Suprapubic skin (tissue), 4 donors: ENCODE data around the gene RALGPS2. TPM values are rescaled to one million over a fixed set of nuclear protein-coding genes. Genes with fewer than 3 reads are reported as not detected.

Experiments
- DNase-seq, 2 donors: peaks; one replicate each; pipeline ENCODE4 v3.0.0-alpha.2; 2019; ENCODE audit warnings: low spot score in 2 of 2
- H3K27ac ChIP-seq: fragments of 200-600 bp; sonication (generic); one replicate; pipeline ENCODE4 v1.5.1; 2019
- H3K27me3 ChIP-seq: fragments of 200-600 bp; sonication (generic); one replicate; pipeline ENCODE4 v1.5.1; 2019
- H3K36me3 ChIP-seq: fragments of 200-600 bp; sonication (generic); one replicate; pipeline ENCODE4 v1.5.1; 2019
- H3K4me1 ChIP-seq: fragments of 200-600 bp; sonication (generic); one replicate; pipeline ENCODE4 v1.5.1; 2019
- H3K4me3 ChIP-seq: fragments of 200-600 bp; sonication (generic); one replicate; pipeline ENCODE4 v1.5.1; 2019; ENCODE audit warnings: mild to moderate bottlenecking
- H3K9me3 ChIP-seq: fragments of 200-600 bp; sonication (generic); one replicate; pipeline ENCODE4 v1.5.1; 2019
- CTCF ChIP-seq, 2 donors: fragments of 200-600 bp in 1 of 2; fragments of 450-650 bp in 1 of 2; sonication (generic) in 1 of 2; IDR thresholded peaks; one replicate each; pipeline ENCODE4 v1.5.1; 2016 to 2019; ENCODE audit warnings: antibody characterized with exemption in 2 of 2, mild to moderate bottlenecking in 1 of 2, moderate library complexity in 1 of 2
- EP300 ChIP-seq: sonication (generic); formaldehyde crosslinking; IDR thresholded peaks from one replicate; pipeline ENCODE4 v1.6.1; 2017; ENCODE audit warnings: antibody characterized with exemption
- POLR2A ChIP-seq, 2 donors: fragments of 450-650 bp; IDR thresholded peaks; one replicate each; pipeline ENCODE4 v1.6.1; 2017; ENCODE audit warnings: antibody characterized with exemption in 2 of 2, mild to moderate bottlenecking in 2 of 2, moderate library complexity in 2 of 2
- POLR2AphosphoS5 ChIP-seq, 3 donors: sonication (generic); formaldehyde crosslinking; IDR thresholded peaks; one replicate each; pipeline ENCODE4 v1.6.1; 2017; ENCODE audit warnings: antibody characterized with exemption in 3 of 3
- WGBS: methylation state at CpG from one replicate; pipeline ENCODE4 v1.1.5; 2018; 5-methylcytosine and 5-hydroxymethylcytosine counted together
- total RNA-seq, 4 donors: library from RNA; depleted of rRNA; stranded (reverse); fragments of >200 nt; gene quantifications; one replicate each; pipeline ENCODE4 v1.1.0, GENCODE V29; 2016

RALGPS2 gene
- total RNA-seq, 4 donors from 2014 or later = 16.3 to 47.4 (median 27.8) TPM

GRCh38 chr1:178926046-178926445, 201.0 kb downstream of the RALGPS2 start:
- no peak overlapping the region for H3K27ac ChIP-seq
- 91% methylated on average over 1 of the region's 1 CpG for WGBS
- no peak overlapping the region for H3K4me3 ChIP-seq
- H3K27me3 ChIP-seq = no peaks in the 10 kb centered on the region
- no peaks in the 10 kb centered on the region for H3K36me3 ChIP-seq
- no peaks in the 10 kb centered on the region for H3K4me1 ChIP-seq
- no peak for DNase-seq
- no peak for TF ChIP-seq POLR2AphosphoS5 (IDR thresholded peaks at IDR 0.05)
- no peak for TF ChIP-seq CTCF (IDR thresholded peaks at IDR 0.05)
- TF ChIP-seq EP300 = no peak
- TF ChIP-seq POLR2A (IDR thresholded peaks at IDR 0.05) = no peak
- no peaks in the 10 kb centered on the region for H3K9me3 ChIP-seq

- TF ChIP-seq POLR2AphosphoS5 (IDR thresholded peaks at IDR 0.05) (no peak), POLR2A (IDR thresholded peaks at IDR 0.05) (no peak), EP300 (no peak), CTCF (IDR thresholded peaks at IDR 0.05) (no peak)
- 95% methylated on average over 4 of the region's 4 CpGs for WGBS
- Histone ChIP-seq H3K27ac (no peak overlapping the region), H3K9me3 (no peaks in the 10 kb centered on the region), H3K4me3 (no peak overlapping the region), H3K27me3 (no peaks in the 10 kb centered on the region), H3K36me3 (no peaks in the 10 kb centered on the region), H3K4me1 (peaks cover 2% of the 10 kb centered on the region)
- DNase-seq = no peak
These were observed 202.0 kb downstream of the RALGPS2 start for GRCh38 chr1:178927003-178927402.

GRCh38 chr1:178928041-178928440, 203.0 kb downstream of the RALGPS2 start:
- 81% methylated on average over 4 of the region's 4 CpGs for WGBS
- no peaks in the 10 kb centered on the region for H3K36me3 ChIP-seq
- TF ChIP-seq POLR2A (IDR thresholded peaks at IDR 0.05) (no peak), CTCF (IDR thresholded peaks at IDR 0.05) (no peak), POLR2AphosphoS5 (IDR thresholded peaks at IDR 0.05) (no peak), EP300 (no peak)
- H3K27me3 ChIP-seq = no peaks in the 10 kb centered on the region
- H3K27ac ChIP-seq = no peak overlapping the region
- H3K4me3 ChIP-seq = no peak overlapping the region
- no peaks in the 10 kb centered on the region for H3K9me3 ChIP-seq
- peaks cover 13% of the 10 kb centered on the region for H3K4me1 ChIP-seq
- DNase-seq = no peak

GRCh38 chr1:178928976-178929375, 203.9 kb downstream of the RALGPS2 start:
- no peak for DNase-seq
- Histone ChIP-seq H3K4me3 (no peak overlapping the region), H3K27ac (no peak overlapping the region), H3K36me3 (no peaks in the 10 kb centered on the region), H3K27me3 (no peaks in the 10 kb centered on the region), H3K9me3 (no peaks in the 10 kb centered on the region), H3K4me1 (peaks cover 22% of the 10 kb centered on the region)
- TF ChIP-seq EP300 = no peak
- TF ChIP-seq POLR2A (IDR thresholded peaks at IDR 0.05) = no peak
- no peak for TF ChIP-seq POLR2AphosphoS5 (IDR thresholded peaks at IDR 0.05)
- TF ChIP-seq CTCF (IDR thresholded peaks at IDR 0.05) = no peak
- WGBS = 71% methylated on average over 1 of the region's 1 CpG

GRCh38 chr1:178931858-178932551, 207.0 kb downstream of the RALGPS2 start:
- Histone ChIP-seq H3K36me3 (no peaks in the 10 kb centered on the region), H3K9me3 (no peaks in the 10 kb centered on the region), H3K27me3 (no peaks in the 10 kb centered on the region), H3K27ac (peak overlapping the region; percentile 79), H3K4me1 (peaks cover 31% of the 10 kb centered on the region), H3K4me3 (no peak overlapping the region)
- WGBS = 49% methylated on average over 9 of the region's 9 CpGs
- TF ChIP-seq EP300 (peak; percentile 85), CTCF (IDR thresholded peaks at IDR 0.05) (no peak), POLR2AphosphoS5 (IDR thresholded peaks at IDR 0.05) (peak; percentile 45 to 77 (median 68)), POLR2A (IDR thresholded peaks at IDR 0.05) (no peak)
- DNase-seq = peak; percentile 90 to 93
